ENCODE measurements around the gene SND1.

SND1 gene

GRCh38 chr7:128041203-128041602 is 389.2 kb downstream of the SND1 start:
- peak; percentile 78 for DNase-seq (ENCODE audit: low read depth)

GRCh38 chr7:128042012-128042411 is 390.0 kb downstream of the SND1 start:
- no peak for DNase-seq (ENCODE audit: low read depth)

- no peak for DNase-seq (ENCODE audit: low read depth)
Observed at GRCh38 chr7:128044064-128044463, 392.1 kb downstream of the SND1 start.

GRCh38 chr7:128045158-128045557 is 393.2 kb downstream of the SND1 start:
- DNase-seq (ENCODE audit: low read depth): no peak

- no peak for DNase-seq (ENCODE audit: low read depth)
Observed at GRCh38 chr7:128045766-128046165, 393.8 kb downstream of the SND1 start.

- DNase-seq (ENCODE audit: low read depth): no peak
Observed at GRCh38 chr7:128052404-128052803, 400.4 kb downstream of the SND1 start.

GRCh38 chr7:128053023-128053422 is 401.0 kb downstream of the SND1 start:
- peak; percentile 41 for DNase-seq (ENCODE audit: low read depth)

GRCh38 chr7:128053991-128054390 is 402.0 kb downstream of the SND1 start:
- no peak for DNase-seq (ENCODE audit: low read depth)

- no peak for DNase-seq (ENCODE audit: low read depth)
Observed at GRCh38 chr7:128054511-128054910, 402.5 kb downstream of the SND1 start.

GRCh38 chr7:128055637-128056036 is 403.6 kb downstream of the SND1 start:
- DNase-seq (ENCODE audit: low read depth): no peak

GRCh38 chr7:128056901-128057300 is 404.9 kb downstream of the SND1 start:
- peak; percentile 94 for DNase-seq (ENCODE audit: low read depth)

GRCh38 chr7:128057909-128058308 is 405.9 kb downstream of the SND1 start:
- no peak for DNase-seq (ENCODE audit: low read depth)

GRCh38 chr7:128059143-128059988 is 407.4 kb downstream of the SND1 start:
- no peak for DNase-seq (ENCODE audit: low read depth)

GRCh38 chr7:128060018-128060417 is 408.0 kb downstream of the SND1 start:
- DNase-seq (ENCODE audit: low read depth): no peak

GRCh38 chr7:128063088-128063487 is 411.1 kb downstream of the SND1 start:
- DNase-seq (ENCODE audit: low read depth): peak; percentile 42

GRCh38 chr7:128065872-128066271 is 413.9 kb downstream of the SND1 start:
- no peak for DNase-seq (ENCODE audit: low read depth)

- no peak for DNase-seq (ENCODE audit: low read depth)
Observed at GRCh38 chr7:128066395-128066794, 414.4 kb downstream of the SND1 start.

- DNase-seq (ENCODE audit: low read depth): no peak
Observed at GRCh38 chr7:128066858-128067257, 414.9 kb downstream of the SND1 start.

- DNase-seq (ENCODE audit: low read depth): peak; percentile 36
Observed at GRCh38 chr7:128067983-128068382, 416.0 kb downstream of the SND1 start.

GRCh38 chr7:128068785-128069184 is 416.8 kb downstream of the SND1 start:
- no peak for DNase-seq (ENCODE audit: low read depth)

GRCh38 chr7:128069373-128070364 is 417.7 kb downstream of the SND1 start:
- DNase-seq (ENCODE audit: low read depth): no peak

GRCh38 chr7:128071376-128071775 is 419.4 kb downstream of the SND1 start:
- no peak for DNase-seq (ENCODE audit: low read depth)

- DNase-seq (ENCODE audit: low read depth): no peak
Observed at GRCh38 chr7:128071801-128072200, 419.8 kb downstream of the SND1 start.

Measured in iris pigment epithelial cell (primary cell).